Right lobe of liver (tissue), 4 donors: Measurements from ENCODE around the gene PTGFR.

Source experiments
- POLR2A ChIP-seq: fragments of 450-650 bp; IDR thresholded peaks from one replicate; pipeline ENCODE4 v1.6.1; 2017; ENCODE audit warnings: antibody characterized with exemption, mild to moderate bottlenecking
- TF ChIP-seq, protein P1 (sequence below), 4 donors: fragments of 200-600 bp in 3 of 4; fragments of 450-650 bp in 1 of 4; IDR thresholded peaks; one replicate each; pipeline versions ENCODE4 v1.5.1 to v1.8.0; 2016 to 2022; ENCODE audit warnings: antibody characterized with exemption in 4 of 4, mild to moderate bottlenecking in 2 of 4
- donor health status: DM: no; HTN: no; CAD: no.
- donor health status: DM: no; HTN: no; CAD: no.
- donor health status: DM: no; HTN: yes; CAD: no.

DNA sequence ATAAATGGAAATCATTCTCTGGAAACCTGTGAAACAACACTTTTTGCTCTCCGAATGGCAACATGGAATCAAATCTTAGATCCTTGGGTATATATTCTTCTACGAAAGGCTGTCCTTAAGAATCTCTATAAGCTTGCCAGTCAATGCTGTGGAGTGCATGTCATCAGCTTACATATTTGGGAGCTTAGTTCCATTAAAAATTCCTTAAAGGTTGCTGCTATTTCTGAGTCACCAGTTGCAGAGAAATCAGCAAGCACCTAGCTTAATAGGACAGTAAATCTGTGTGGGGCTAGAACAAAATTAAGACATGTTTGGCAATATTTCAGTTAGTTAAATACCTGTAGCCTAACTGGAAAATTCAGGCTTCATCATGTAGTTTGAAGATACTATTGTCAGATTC lies 45.7 kb downstream of the PTGFR start:
- no peak for TF ChIP-seq POLR2A
- TF ChIP-seq, protein P1, sequence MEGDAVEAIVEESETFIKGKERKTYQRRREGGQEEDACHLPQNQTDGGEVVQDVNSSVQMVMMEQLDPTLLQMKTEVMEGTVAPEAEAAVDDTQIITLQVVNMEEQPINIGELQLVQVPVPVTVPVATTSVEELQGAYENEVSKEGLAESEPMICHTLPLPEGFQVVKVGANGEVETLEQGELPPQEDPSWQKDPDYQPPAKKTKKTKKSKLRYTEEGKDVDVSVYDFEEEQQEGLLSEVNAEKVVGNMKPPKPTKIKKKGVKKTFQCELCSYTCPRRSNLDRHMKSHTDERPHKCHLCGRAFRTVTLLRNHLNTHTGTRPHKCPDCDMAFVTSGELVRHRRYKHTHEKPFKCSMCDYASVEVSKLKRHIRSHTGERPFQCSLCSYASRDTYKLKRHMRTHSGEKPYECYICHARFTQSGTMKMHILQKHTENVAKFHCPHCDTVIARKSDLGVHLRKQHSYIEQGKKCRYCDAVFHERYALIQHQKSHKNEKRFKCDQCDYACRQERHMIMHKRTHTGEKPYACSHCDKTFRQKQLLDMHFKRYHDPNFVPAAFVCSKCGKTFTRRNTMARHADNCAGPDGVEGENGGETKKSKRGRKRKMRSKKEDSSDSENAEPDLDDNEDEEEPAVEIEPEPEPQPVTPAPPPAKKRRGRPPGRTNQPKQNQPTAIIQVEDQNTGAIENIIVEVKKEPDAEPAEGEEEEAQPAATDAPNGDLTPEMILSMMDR (IDR thresholded peaks at IDR 0.05): no peak
